ENCODE measurements around the gene FAM171A1.
"Not testable (repeated sequence)": the region's sequence is repeated elsewhere in the genome, so short reads cannot be mapped to it uniquely, and the experiment has no call there.

FAM171A1 gene

DNA sequence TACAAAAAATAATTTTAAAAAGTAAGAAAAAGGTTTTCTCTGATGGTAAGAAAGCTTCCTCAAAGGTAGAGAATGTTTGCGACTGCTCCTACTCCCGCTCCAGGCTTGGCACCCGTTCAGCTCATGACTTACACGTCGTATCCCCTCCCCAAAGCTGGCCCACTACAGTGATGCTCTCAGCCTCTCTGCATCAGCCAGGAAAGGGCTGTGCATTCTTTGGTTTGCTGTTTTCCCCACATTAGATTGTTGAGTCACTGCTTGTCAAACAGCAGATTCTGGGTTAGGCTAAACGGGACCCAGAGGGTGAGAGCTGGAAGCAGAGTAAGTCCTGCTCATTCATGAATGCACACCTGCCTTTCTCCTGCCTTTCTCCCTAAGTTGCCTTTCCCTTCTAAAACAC is 147.9 kb downstream of the FAM171A1 start:
- no peak overlapping the region for H3K27ac ChIP-seq (ENCODE audit: low read depth, low read length)

DNA sequence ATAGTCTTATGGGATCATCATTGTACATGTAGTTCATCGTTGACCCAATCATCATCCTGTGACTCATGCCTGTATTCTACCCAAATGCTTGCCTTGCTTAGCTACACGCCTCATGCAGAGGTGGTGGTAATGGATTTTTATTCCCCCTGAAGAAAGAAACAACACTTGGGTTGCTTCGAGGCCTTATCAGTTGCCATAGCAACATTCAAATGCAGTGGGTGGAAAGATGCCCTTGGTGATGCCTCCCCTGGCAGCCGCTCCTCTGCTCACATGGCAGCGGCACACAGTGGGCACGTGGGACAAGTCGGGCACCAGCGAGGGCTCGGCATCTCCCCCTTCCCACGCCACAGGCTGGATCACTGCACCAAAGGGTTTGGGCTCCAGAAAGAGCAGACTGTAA is 148.6 kb downstream of the FAM171A1 start:
- Histone ChIP-seq H3K9ac (ENCODE audit: low read depth, low read length) (no peak overlapping the region), H3K4me1 (ENCODE audit: control insufficient read depth, insufficient read depth, low read length) (no peaks in the 10 kb centered on the region), H3K27me3 (ENCODE audit: control insufficient read depth, insufficient read depth, low read length) (no peaks in the 10 kb centered on the region), H3K4me3 (ENCODE audit: low read depth, low read length) (no peak overlapping the region), H3K9me3 (ENCODE audit: control insufficient read depth, insufficient read depth, low read length) (no peaks in the 10 kb centered on the region), H3K27ac (ENCODE audit: low read depth, low read length) (no peak overlapping the region), H3K36me3 (ENCODE audit: control insufficient read depth, insufficient read depth, low read length) (peaks cover 2% of the 10 kb centered on the region)

More for the DNA sequence above, 147.9 kb downstream of the FAM171A1 start:
- no peaks in the 10 kb centered on the region for H3K4me1 ChIP-seq (ENCODE audit: control insufficient read depth, insufficient read depth, low read length)
- no peaks in the 10 kb centered on the region for H3K9me3 ChIP-seq (ENCODE audit: control insufficient read depth, insufficient read depth, low read length)
- H3K27me3 ChIP-seq (ENCODE audit: control insufficient read depth, insufficient read depth, low read length) = no peaks in the 10 kb centered on the region
- H3K4me3 ChIP-seq (ENCODE audit: low read depth, low read length) = no peak overlapping the region
- peaks cover 2% of the 10 kb centered on the region for H3K36me3 ChIP-seq (ENCODE audit: control insufficient read depth, insufficient read depth, low read length)
- H3K9ac ChIP-seq (ENCODE audit: low read depth, low read length) = no peak overlapping the region

DNA sequence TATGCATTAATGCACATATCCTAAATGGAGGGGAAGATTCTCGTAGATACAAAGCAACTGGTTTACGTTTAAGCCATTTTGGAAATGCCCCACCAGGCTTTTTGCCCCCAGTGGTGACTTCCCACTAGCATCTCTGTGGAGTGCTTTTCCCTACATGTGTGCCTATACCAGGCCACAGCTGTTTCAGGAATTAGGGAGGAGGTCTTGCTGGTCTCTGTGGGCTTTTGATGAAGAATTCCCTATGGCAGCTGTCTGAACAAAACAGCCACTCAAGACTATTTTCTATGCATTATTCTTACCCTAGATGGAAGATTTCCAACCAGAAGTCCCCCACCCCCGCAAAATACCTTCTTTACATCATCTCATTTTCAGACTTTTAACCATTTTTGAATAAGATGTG is 150.6 kb downstream of the FAM171A1 start:
- Histone ChIP-seq H3K4me1 (ENCODE audit: control insufficient read depth, insufficient read depth, low read length) (no peaks in the 10 kb centered on the region), H3K4me3 (ENCODE audit: low read depth, low read length) (no peak overlapping the region), H3K9ac (ENCODE audit: low read depth, low read length) (no peak overlapping the region), H3K36me3 (ENCODE audit: control insufficient read depth, insufficient read depth, low read length) (peaks cover 2% of the 10 kb centered on the region), H3K27me3 (ENCODE audit: control insufficient read depth, insufficient read depth, low read length) (no peaks in the 10 kb centered on the region), H3K27ac (ENCODE audit: low read depth, low read length) (no peak overlapping the region), H3K9me3 (ENCODE audit: control insufficient read depth, insufficient read depth, low read length) (no peaks in the 10 kb centered on the region)

DNA sequence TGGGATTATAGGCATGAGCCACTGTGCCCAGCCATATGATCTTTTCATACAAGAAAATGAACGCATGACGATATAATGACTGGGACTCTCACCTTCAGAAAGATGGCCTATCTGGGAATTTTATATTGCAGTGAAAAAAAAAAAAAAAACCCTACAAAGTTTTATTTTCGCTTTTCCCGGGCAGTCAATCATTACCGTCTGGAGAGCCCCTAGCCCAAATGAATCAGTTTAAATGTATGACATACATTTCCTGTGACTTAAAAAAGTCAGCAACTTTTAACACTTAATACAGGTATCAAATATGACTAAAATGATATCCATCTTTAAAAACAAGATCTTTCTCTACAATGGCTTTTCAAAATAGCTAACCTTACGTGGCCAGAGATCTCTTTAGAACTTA is 154.4 kb downstream of the FAM171A1 start:
- peaks cover 19% of the 10 kb centered on the region for H3K36me3 ChIP-seq (ENCODE audit: control insufficient read depth, insufficient read depth, low read length)
- no peak overlapping the region for H3K9ac ChIP-seq (ENCODE audit: low read depth, low read length)
- no peaks in the 10 kb centered on the region for H3K4me1 ChIP-seq (ENCODE audit: control insufficient read depth, insufficient read depth, low read length)

DNA sequence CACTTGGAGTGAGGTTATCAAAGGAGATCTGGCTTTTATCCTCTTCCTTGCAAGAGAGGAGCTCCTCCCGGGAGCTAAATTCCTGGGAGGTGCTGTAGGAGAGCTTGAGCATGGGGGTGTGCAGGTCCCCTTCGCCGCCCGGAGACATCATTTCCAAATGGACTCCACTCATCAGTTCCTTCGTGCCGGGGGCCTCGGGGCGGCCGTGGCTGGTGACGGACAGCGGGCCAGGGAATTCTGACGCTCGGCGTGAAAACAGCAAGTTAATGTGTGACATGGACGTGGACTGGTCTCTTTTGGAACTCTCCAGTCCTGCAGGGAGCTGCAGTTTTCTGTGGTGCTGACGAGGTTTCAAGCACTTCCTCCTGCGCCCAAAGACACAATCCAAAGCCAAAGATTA is 156.9 kb downstream of the FAM171A1 start:
- no peak overlapping the region for H3K4me3 ChIP-seq (ENCODE audit: low read depth, low read length)
- H3K9ac ChIP-seq (ENCODE audit: low read depth, low read length) = no peak overlapping the region
- H3K27me3 ChIP-seq (ENCODE audit: control insufficient read depth, insufficient read depth, low read length) = no peaks in the 10 kb centered on the region
- H3K27ac ChIP-seq (ENCODE audit: low read depth, low read length) = no peak overlapping the region
- peaks cover 17% of the 10 kb centered on the region for H3K36me3 ChIP-seq (ENCODE audit: control insufficient read depth, insufficient read depth, low read length)
- 0 out of 2 replicates have a peak, but pooled peaks cover 2% of the 10 kb centered on the region for H3K4me1 ChIP-seq (ENCODE audit: control insufficient read depth, insufficient read depth, low read length)
- no peaks in the 10 kb centered on the region for H3K9me3 ChIP-seq (ENCODE audit: control insufficient read depth, insufficient read depth, low read length)

More for the DNA sequence above, 154.4 kb downstream of the FAM171A1 start:
- no peak overlapping the region for H3K4me3 ChIP-seq (ENCODE audit: low read depth, low read length)
- no peaks in the 10 kb centered on the region for H3K9me3 ChIP-seq (ENCODE audit: control insufficient read depth, insufficient read depth, low read length)
- H3K27ac ChIP-seq (ENCODE audit: low read depth, low read length) = no peak overlapping the region
- no peaks in the 10 kb centered on the region for H3K27me3 ChIP-seq (ENCODE audit: control insufficient read depth, insufficient read depth, low read length)

DNA sequence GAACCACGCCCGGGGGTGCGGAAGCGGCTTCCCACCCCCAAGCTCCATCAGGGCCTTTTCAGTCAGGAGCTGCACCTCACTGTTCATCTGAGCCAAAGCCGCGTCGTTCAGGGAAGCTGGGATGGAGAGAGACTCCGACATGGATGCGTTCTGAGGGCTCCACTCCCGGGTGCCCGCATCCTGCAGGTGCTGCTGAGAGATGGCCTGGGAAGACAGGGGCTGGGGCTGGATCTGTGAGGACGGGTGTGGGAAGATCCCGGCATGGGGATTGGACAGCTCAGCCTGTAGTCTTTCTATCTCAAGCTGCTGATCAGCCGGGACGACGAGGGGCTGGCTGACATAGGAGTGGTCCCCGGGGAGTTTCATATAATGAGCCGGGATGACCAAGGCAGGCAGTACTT is 157.6 kb downstream of the FAM171A1 start:
- no peak overlapping the region for H3K9ac ChIP-seq (ENCODE audit: low read depth, low read length)
- H3K36me3 ChIP-seq (ENCODE audit: control insufficient read depth, insufficient read depth, low read length) = peaks cover 17% of the 10 kb centered on the region
- no peak overlapping the region for H3K4me3 ChIP-seq (ENCODE audit: low read depth, low read length)
- H3K27me3 ChIP-seq (ENCODE audit: control insufficient read depth, insufficient read depth, low read length) = no peaks in the 10 kb centered on the region
- H3K27ac ChIP-seq (ENCODE audit: low read depth, low read length) = no peak overlapping the region
- H3K4me1 ChIP-seq (ENCODE audit: control insufficient read depth, insufficient read depth, low read length) = 0 out of 2 replicates have a peak, but pooled peaks cover 2% of the 10 kb centered on the region
- no peaks in the 10 kb centered on the region for H3K9me3 ChIP-seq (ENCODE audit: control insufficient read depth, insufficient read depth, low read length)

DNA sequence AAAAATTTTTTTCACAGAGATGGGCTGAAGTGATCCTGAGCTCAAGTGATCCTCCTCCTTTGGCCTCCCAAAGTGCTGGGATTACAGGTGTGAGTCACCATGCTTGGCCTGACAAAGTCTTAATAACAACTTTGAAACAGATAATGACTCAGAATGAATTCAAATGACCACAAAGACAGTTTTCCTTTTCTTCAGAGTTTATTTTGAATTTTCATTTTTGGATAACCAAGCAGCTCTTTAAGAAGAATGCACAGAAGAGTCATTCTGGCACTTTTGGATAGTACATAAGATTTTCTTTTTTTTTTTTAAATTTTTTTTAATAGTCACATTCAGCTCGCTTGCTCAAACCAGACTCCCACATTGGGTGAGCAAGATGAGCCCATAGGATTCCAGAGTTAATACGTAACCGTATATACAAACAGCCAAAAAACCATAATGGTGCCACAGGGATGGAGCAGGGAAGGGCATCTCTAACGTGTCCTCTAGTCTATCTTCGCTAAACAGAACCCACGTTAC is 159.6 kb downstream of the FAM171A1 start:
- Histone ChIP-seq H3K36me3 (ENCODE audit: control insufficient read depth, insufficient read depth, low read length) (peaks cover 17% of the 10 kb centered on the region), H3K4me1 (ENCODE audit: control insufficient read depth, insufficient read depth, low read length) (0 out of 2 replicates have a peak, but pooled peaks cover 2% of the 10 kb centered on the region), H3K27ac (ENCODE audit: low read depth, low read length) (no peak overlapping the region), H3K9me3 (ENCODE audit: control insufficient read depth, insufficient read depth, low read length) (no peaks in the 10 kb centered on the region), H3K27me3 (ENCODE audit: control insufficient read depth, insufficient read depth, low read length) (no peaks in the 10 kb centered on the region), H3K4me3 (ENCODE audit: low read depth, low read length) (no peak overlapping the region), H3K9ac (ENCODE audit: low read depth, low read length) (no peak overlapping the region)

DNA sequence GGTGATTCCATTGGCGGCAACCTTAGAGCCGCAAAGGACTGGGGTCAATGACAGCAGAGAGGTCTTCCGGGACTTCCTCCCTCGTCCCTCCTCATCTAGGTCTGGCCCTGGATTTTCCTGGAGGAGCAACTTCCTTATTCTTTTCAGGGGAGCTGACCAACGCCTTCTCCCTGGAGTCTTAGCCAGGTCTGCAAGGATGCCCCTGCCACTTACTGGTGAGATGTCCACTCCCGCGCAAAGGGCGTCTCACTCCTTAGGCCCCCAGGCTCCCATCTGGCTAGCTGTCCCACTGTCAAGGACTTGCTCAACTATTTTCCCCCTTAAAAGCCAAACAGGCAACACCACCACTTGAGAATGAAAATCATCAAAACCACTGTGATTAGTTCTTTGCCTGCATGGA is 160.6 kb downstream of the FAM171A1 start:
- no peak overlapping the region for H3K27ac ChIP-seq (ENCODE audit: low read depth, low read length)
- H3K36me3 ChIP-seq (ENCODE audit: control insufficient read depth, insufficient read depth, low read length) = peaks cover 17% of the 10 kb centered on the region
- H3K4me3 ChIP-seq (ENCODE audit: low read depth, low read length) = no peak overlapping the region
- H3K9ac ChIP-seq (ENCODE audit: low read depth, low read length) = no peak overlapping the region
- no peaks in the 10 kb centered on the region for H3K27me3 ChIP-seq (ENCODE audit: control insufficient read depth, insufficient read depth, low read length)
- 0 out of 2 replicates have a peak, but pooled peaks cover 2% of the 10 kb centered on the region for H3K4me1 ChIP-seq (ENCODE audit: control insufficient read depth, insufficient read depth, low read length)
- no peaks in the 10 kb centered on the region for H3K9me3 ChIP-seq (ENCODE audit: control insufficient read depth, insufficient read depth, low read length)

DNA sequence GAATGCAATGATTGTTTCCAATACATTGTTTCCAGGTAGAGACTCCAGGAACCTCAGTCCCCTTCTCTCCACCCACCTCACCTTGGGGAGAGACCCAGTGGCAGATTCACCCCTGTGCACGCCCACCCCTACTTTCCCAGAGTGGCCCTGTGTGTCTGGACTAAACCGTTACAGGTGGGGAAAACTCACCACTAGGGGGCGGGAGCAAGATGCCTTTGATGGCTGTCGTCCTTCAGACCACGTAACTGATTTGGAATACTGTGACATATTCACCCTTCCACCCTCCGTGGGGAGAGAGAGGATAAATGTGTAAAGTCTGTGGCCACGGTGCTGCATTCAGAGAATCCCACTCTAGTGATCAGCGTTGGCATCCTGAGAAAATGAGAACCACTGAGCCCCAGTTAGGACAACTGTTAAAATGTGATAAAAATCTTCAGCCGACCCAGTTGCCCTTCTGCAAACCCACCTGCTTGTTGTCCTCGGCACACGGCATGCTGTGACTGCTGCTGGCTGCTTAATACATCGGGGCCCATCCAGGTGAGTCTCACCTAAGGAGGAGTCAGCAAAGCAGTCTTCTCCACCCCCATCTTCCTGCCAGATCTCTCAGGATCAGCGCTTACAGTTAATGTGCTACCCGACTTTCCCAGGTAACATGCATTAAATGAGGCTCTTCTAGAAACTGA is 161.1 kb downstream of the FAM171A1 start:
- H3K36me3 ChIP-seq (ENCODE audit: control insufficient read depth, insufficient read depth, low read length) = peaks cover 17% of the 10 kb centered on the region
- H3K9me3 ChIP-seq (ENCODE audit: control insufficient read depth, insufficient read depth, low read length) = no peaks in the 10 kb centered on the region
- H3K4me1 ChIP-seq (ENCODE audit: control insufficient read depth, insufficient read depth, low read length) = 0 out of 2 replicates have a peak, but pooled peaks cover 2% of the 10 kb centered on the region
- H3K9ac ChIP-seq (ENCODE audit: low read depth, low read length) = no peak overlapping the region
- no peaks in the 10 kb centered on the region for H3K27me3 ChIP-seq (ENCODE audit: control insufficient read depth, insufficient read depth, low read length)
- no peak overlapping the region for H3K4me3 ChIP-seq (ENCODE audit: low read depth, low read length)
- no peak overlapping the region for H3K27ac ChIP-seq (ENCODE audit: low read depth, low read length)

DNA sequence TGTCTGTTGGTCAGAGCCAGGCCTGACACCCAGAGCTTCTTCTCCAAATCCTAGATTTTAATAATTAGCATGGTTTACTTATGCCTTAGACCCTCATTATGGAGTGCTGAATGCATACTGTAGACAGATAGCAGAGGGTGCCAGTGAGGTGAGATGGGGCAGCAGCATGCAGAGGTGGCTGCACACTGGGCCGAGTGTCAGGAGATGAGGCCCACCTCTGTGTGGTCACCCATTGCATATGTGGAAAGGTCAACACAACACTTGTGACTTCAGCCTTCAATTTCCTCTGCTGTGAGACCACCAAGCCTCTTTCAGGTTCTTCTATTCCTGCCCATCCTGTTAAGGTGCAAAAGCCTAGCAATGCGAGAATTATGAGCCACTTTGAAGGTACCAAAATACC is 162.9 kb downstream of the FAM171A1 start:
- H3K9me3 ChIP-seq (ENCODE audit: control insufficient read depth, insufficient read depth, low read length) = no peaks in the 10 kb centered on the region
- H3K4me3 ChIP-seq (ENCODE audit: low read depth, low read length) = no peak overlapping the region
- 0 out of 2 replicates have a peak, but pooled peaks cover 2% of the 10 kb centered on the region for H3K4me1 ChIP-seq (ENCODE audit: control insufficient read depth, insufficient read depth, low read length)
- no peaks in the 10 kb centered on the region for H3K27me3 ChIP-seq (ENCODE audit: control insufficient read depth, insufficient read depth, low read length)
- H3K27ac ChIP-seq (ENCODE audit: low read depth, low read length) = no peak overlapping the region
- no peak overlapping the region for H3K9ac ChIP-seq (ENCODE audit: low read depth, low read length)
- peaks cover 7% of the 10 kb centered on the region for H3K36me3 ChIP-seq (ENCODE audit: control insufficient read depth, insufficient read depth, low read length)

DNA sequence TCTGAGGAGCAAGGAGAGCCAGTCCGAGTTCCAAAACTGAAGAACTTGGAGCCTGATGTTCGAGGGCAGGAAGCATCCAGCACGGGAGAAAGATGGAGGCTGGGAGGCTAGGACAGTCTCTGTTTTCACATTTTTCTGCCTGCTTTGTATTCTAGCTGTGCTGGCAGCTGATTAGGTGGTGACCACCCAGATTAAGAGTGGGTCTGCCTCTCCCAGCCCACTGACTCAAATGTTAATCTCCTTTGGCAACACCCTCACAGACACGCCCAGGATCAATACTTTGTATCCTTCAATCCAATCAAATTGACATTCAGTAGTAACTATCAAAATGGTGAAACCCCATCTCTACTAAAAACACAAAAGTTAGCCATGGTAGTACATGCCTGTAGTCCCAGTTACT is 163.7 kb downstream of the FAM171A1 start:
- H3K9me3 ChIP-seq (ENCODE audit: control insufficient read depth, insufficient read depth, low read length); H3K27me3 ChIP-seq (ENCODE audit: control insufficient read depth, insufficient read depth, low read length); H3K4me1 ChIP-seq (ENCODE audit: control insufficient read depth, insufficient read depth, low read length); H3K4me3 ChIP-seq (ENCODE audit: low read depth, low read length); H3K9ac ChIP-seq (ENCODE audit: low read depth, low read length); H3K36me3 ChIP-seq (ENCODE audit: control insufficient read depth, insufficient read depth, low read length); H3K27ac ChIP-seq (ENCODE audit: low read depth, low read length): not testable (repeated sequence)

Data from HUES48 (cell line).